Epithelial cell of esophagus (primary cell): ENCODE results near the gene EVX1.

Experiments
- DNase-seq: peaks from one replicate; pipeline ENCODE4 v3.0.0; 2010; ENCODE audit warnings: low read depth
- H3K4me3 ChIP-seq: 2 replicates; pipeline ENCODE4 v1.5.1; 2011; ENCODE audit warnings: mild to moderate bottlenecking, low read length, control low read depth
- TF ChIP-seq, protein P1 (sequence below): IDR thresholded peaks from 2 replicates; pipeline ENCODE4 v1.5.1; 2011; ENCODE audit warnings: low read depth, mild to moderate bottlenecking, low read length, control low read depth, inconsistent platforms; ENCODE audit not compliant: insufficient read depth; ENCODE audit errors: missing control alignments

The EVX1 gene

DNA sequence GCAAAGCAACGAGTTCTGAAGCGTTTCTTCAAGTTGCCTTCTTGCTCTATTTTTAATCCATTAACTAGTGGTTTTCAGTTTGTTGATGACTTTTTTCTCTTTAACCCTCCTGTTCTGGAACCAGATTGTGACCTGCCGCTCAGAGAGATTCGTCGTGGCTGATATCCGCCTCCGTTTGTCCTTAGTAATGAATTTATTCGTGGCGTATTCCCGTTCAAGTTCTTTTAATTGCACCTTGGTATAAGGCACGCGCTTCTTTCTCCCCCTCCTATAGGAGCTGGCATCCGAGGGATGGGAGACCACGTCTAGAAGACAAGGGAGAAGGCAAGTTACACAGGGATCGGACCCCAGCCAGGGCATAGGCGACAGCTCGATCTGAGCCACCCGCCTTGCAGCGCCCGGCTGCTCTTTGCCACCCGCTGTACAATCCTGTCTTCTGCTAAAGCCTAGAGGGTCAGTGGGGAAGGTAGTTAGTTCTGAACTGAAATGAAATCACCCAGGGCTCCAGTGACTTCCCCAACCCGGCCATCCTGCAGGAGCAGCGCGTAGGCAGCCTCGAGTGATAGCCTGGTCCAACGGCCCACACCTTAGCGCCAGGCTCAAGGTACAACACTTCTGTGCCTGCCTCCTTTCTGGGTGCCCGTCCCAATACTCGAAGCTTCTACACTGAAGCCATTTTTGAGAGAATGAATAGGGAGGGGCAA, 44.3 kb upstream of the EVX1 start:
- H3K4me3 ChIP-seq: no peak overlapping the region
- TF ChIP-seq, protein P1, sequence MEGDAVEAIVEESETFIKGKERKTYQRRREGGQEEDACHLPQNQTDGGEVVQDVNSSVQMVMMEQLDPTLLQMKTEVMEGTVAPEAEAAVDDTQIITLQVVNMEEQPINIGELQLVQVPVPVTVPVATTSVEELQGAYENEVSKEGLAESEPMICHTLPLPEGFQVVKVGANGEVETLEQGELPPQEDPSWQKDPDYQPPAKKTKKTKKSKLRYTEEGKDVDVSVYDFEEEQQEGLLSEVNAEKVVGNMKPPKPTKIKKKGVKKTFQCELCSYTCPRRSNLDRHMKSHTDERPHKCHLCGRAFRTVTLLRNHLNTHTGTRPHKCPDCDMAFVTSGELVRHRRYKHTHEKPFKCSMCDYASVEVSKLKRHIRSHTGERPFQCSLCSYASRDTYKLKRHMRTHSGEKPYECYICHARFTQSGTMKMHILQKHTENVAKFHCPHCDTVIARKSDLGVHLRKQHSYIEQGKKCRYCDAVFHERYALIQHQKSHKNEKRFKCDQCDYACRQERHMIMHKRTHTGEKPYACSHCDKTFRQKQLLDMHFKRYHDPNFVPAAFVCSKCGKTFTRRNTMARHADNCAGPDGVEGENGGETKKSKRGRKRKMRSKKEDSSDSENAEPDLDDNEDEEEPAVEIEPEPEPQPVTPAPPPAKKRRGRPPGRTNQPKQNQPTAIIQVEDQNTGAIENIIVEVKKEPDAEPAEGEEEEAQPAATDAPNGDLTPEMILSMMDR: no peak
- DNase-seq: no peak

- TF ChIP-seq, protein P1: no peak
- no peak overlapping the region for H3K4me3 ChIP-seq
- DNase-seq: no peak
Measured at GRCh38 chr7:27198871-27199801, 43.5 kb upstream of the EVX1 start.

GRCh38 chr7:27199849-27200760, 42.5 kb upstream of the EVX1 start, which contains the start of gene HOXA13:
TSS of gene HOXA13 (minus strand) at chr7:27200091. CDS start at chr7:27200077, 14 bp downstream.
- TF ChIP-seq, protein P1: no peak
- no peak for DNase-seq
- no peak within 1 kb of the TSS for H3K4me3 ChIP-seq

DNA sequence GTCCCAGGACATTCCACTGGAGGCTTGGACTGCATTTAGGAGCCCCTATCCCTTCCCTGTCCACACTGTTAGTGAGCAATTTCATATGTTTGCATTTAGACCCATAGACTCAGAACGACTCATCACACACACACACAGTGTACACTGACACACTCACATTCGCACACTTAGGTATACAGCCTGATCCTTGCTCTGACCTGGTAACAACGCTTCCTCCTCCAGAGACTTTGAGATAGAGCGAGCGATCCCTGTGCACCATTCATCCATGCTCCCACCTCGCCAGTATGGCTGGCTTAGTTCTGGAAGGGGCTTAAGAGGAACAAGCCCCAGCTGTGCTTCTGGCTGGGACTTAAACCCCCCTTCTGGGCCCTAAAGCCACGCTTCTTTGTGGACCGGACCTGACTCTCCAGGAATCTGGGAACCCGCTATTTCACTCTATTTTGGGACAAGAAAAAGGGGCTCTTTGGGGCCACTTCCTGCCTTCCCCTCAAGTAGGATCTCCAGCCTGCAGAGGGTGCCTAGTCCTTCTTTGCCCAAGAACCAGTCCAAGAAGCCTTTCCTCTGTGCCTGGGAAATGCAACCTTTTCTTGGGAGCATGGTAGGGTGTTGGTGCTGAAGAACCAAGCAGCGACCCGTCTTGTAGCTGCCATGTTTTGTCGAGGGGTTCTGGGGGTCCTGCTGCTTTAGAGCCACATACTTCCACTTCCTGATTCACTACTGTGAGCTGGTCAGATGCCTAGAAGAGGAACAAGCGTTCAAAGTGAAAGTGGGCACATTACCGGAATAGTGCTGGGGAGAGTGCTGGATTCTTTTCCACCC, 41.6 kb upstream of the EVX1 start:
- no peak overlapping the region for H3K4me3 ChIP-seq

DNA sequence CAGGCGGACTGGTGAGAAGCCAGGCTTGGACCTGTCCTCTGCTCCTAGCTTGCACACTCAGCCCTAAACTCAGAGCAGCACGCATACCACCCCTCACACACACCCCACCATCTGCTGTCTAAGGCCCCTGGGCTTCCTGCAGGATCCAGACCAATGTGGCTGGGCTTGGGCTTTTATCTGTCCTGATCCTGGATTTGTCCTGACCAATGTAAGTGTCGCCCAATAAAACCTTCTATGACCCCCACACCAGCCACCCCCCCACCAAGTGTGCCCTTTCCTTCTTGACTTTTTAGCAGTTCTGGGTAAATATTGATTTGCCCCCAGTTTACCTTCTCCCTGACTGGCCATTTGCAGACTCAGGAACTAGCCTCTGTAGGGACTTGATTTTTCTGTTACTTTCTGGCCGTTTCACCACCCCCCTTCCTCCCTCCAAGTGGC, 41.0 kb upstream of the EVX1 start:
- TF ChIP-seq, protein P1: no peak
- DNase-seq: no peak
- H3K4me3 ChIP-seq: no peak overlapping the region

More for the DNA sequence above, 41.6 kb upstream of the EVX1 start:
- DNase-seq: no peak
- TF ChIP-seq, protein P1: no peak
